ENCODE data around the gene PIANP. TPM values are rescaled to one million over a fixed set of nuclear protein-coding genes. Genes with fewer than 3 reads are reported as not detected.

Gene PIANP
- total RNA-seq, 4 donors from 2014 or later: 0.21 to 0.39 TPM; not detected in 2

GRCh38 chr12:6729186-6729585 is 28.6 kb upstream of the PIANP start:
- TF ChIP-seq EP300 (IDR thresholded peaks at IDR 0.05) (no peak), POLR2A (IDR thresholded peaks at IDR 0.05) (no peak)
- TF ChIP-seq, protein P1, sequence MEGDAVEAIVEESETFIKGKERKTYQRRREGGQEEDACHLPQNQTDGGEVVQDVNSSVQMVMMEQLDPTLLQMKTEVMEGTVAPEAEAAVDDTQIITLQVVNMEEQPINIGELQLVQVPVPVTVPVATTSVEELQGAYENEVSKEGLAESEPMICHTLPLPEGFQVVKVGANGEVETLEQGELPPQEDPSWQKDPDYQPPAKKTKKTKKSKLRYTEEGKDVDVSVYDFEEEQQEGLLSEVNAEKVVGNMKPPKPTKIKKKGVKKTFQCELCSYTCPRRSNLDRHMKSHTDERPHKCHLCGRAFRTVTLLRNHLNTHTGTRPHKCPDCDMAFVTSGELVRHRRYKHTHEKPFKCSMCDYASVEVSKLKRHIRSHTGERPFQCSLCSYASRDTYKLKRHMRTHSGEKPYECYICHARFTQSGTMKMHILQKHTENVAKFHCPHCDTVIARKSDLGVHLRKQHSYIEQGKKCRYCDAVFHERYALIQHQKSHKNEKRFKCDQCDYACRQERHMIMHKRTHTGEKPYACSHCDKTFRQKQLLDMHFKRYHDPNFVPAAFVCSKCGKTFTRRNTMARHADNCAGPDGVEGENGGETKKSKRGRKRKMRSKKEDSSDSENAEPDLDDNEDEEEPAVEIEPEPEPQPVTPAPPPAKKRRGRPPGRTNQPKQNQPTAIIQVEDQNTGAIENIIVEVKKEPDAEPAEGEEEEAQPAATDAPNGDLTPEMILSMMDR (IDR thresholded peaks at IDR 0.05): no peak
- Histone ChIP-seq H3K27ac (no peak overlapping the region), H3K27me3 (no peaks in the 10 kb centered on the region), H3K36me3 (peaks cover 0 to 76% (median 30%) of the 10 kb centered on the region in 3 donors), H3K9me3 (no peaks in the 10 kb centered on the region), H3K4me1 (peaks cover 0 to 19% (median 11%) of the 10 kb centered on the region in 4 donors), H3K4me3 (no peak overlapping the region)
- DNase-seq (ENCODE audit: low spot score in 2 of 2): no peak
- 93 to 96% methylated on average over 18 of the region's 18 CpGs for WGBS, 2 donors

DNA sequence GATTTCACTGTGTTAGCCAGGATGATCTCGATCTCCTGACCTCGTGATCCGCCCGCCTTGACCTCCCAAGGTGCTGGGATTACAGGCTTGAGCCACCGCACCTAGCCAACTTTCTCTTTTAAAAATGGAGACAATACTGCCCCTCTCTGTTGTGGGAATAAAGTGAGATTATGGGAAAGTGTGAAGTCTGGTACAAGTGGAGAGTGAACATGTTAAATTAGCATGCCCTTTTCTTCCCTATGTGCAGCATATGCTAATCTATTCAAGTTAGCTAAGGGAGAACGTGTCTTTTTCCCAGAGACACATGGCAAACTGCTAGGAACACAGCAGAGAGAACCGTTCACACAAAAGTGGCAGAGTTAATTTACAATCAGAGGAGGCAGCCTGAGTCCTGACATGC is 24.7 kb upstream of the PIANP start:
- Histone ChIP-seq H3K27me3 (no peaks in the 10 kb centered on the region), H3K4me3 (no peak overlapping the region), H3K36me3 (peaks cover 0 to 40% (median 20%) of the 10 kb centered on the region in 3 donors), H3K9me3 (no peaks in the 10 kb centered on the region), H3K4me1 (peaks cover 0 to 23% (median 11%) of the 10 kb centered on the region in 4 donors), H3K27ac (no peak overlapping the region)
- no peak for TF ChIP-seq POLR2A (IDR thresholded peaks at IDR 0.05)
- TF ChIP-seq, protein P1 (IDR thresholded peaks at IDR 0.05): no peak
- 88 to 90% methylated on average over 7 of the region's 7 CpGs for WGBS, 2 donors
- DNase-seq (ENCODE audit: low spot score in 2 of 2): no peak

- TF ChIP-seq, protein P1 (IDR thresholded peaks at IDR 0.05): no peak
- TF ChIP-seq EP300 (IDR thresholded peaks at IDR 0.05) (no peak), POLR2A (IDR thresholded peaks at IDR 0.05) (no peak)
- Histone ChIP-seq H3K27ac (peak overlapping the region; percentile 32 to 93 (median 86)), H3K4me1 (peaks cover 0 to 23% (median 11%) of the 10 kb centered on the region in 4 donors), H3K4me3 (peak overlapping the region; percentile 52 to 76 (median 68)), H3K27me3 (no peaks in the 10 kb centered on the region), H3K36me3 (peaks cover 0 to 30% (median 11%) of the 10 kb centered on the region in 3 donors), H3K9me3 (no peaks in the 10 kb centered on the region)
- WGBS, 2 donors: 6 to 14% methylated on average over 10 of the region's 10 CpGs
- no peak for DNase-seq (ENCODE audit: low spot score in 2 of 2)
Observed at GRCh38 chr12:6724409-6724797, 23.8 kb upstream of the PIANP start.

GRCh38 chr12:6723607-6724408 is 23.2 kb upstream of the PIANP start, which contains the start of gene COPS7A:
TSS of gene COPS7A (plus strand) at chr12:6724046. CDS start at chr12:6724657, 611 bp downstream.
- H3K27ac ChIP-seq: peak within 1 kb of the TSS; percentile 32 to 93 (median 86)
- H3K36me3 ChIP-seq: peaks cover 0 to 24% (median 5%) of the 10 kb centered on the region in 3 donors
- TF ChIP-seq POLR2A (IDR thresholded peaks at IDR 0.05) (peak in 1 of 2 donors; percentile 47), EP300 (IDR thresholded peaks at IDR 0.05) (peak; percentile 88 to 91)
- TF ChIP-seq, protein P1 (IDR thresholded peaks at IDR 0.05): peak in 1 of 5 experiments; percentile 42
- H3K4me3 ChIP-seq: peak within 1 kb of the TSS; percentile 52 to 76 (median 68)
- WGBS, 2 donors: 0 to 1% methylated on average over 28 to 39 of the region's 49 CpGs
- no peaks in the 10 kb centered on the region for H3K27me3 ChIP-seq
- H3K9me3 ChIP-seq: no peaks in the 10 kb centered on the region
- peak; percentile 89 to 92 for DNase-seq (ENCODE audit: low spot score in 2 of 2)
- peaks cover 0 to 23% (median 11%) of the 10 kb centered on the region in 4 donors for H3K4me1 ChIP-seq

DNA sequence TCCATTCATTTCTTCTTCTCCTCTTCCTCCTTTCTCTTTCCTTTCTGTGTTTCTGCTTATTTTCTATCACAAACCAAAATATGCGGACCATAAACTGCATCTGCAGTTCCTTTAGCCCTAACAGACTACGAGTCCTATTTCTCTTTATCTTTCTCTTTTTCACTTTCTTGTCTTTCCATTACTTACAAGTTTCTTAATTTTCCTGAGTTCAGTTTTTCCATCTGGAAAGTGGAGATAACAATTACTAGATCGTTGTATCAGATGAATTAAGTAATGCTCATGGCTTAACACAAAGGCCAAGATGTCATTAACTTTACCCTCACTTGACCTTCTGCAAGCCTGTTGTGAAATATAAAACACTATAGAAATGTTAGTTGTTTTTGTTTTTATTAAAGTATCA is 22.2 kb upstream of the PIANP start:
- Histone ChIP-seq H3K4me3 (no peak overlapping the region), H3K27ac (no peak overlapping the region), H3K4me1 (peaks cover 0 to 23% (median 11%) of the 10 kb centered on the region in 4 donors), H3K9me3 (no peaks in the 10 kb centered on the region), H3K36me3 (peaks cover 0 to 15% (median 0%) of the 10 kb centered on the region in 3 donors), H3K27me3 (no peaks in the 10 kb centered on the region)
- DNase-seq (ENCODE audit: low spot score in 2 of 2): no peak
- 71 to 79% methylated on average over 3 of the region's 3 CpGs for WGBS, 2 donors
- TF ChIP-seq, protein P1 (IDR thresholded peaks at IDR 0.05): no peak
- TF ChIP-seq EP300 (IDR thresholded peaks at IDR 0.05): no peak
- no peak for TF ChIP-seq POLR2A (IDR thresholded peaks at IDR 0.05)

Data from tibial nerve (tissue), 4 donors.